Measurements from ENCODE around the gene HOXD13. TPM values are rescaled to one million over a fixed set of nuclear protein-coding genes. Genes with fewer than 3 reads are reported as not detected.

HOXD13 gene
- total RNA-seq = not detected

GRCh38 chr2:176092270-176093144 is at the start of gene HOXD13:
Gene HOXD13 (plus strand): TSS chr2:176092721. CDS start chr2:176092891, 170 bp downstream.
- CTCF ChIA-PET = no interaction called here

GRCh38 chr2:176056406-176056805 is 36.1 kb upstream of the HOXD13 start:
- ChIA-PET CTCF (no interaction called here), POLR2A (no interaction called here)

More at GRCh38 chr2:176092270-176093144, at the start of gene HOXD13:
- POLR2A ChIA-PET = no interaction called here

- ChIA-PET CTCF (no interaction called here), POLR2A (no interaction called here)
Measured at GRCh38 chr2:176063958-176064357, 28.6 kb upstream of the HOXD13 start.

GRCh38 chr2:176066645-176067588 is 25.6 kb upstream of the HOXD13 start:
- ChIA-PET CTCF (no interaction called here), POLR2A (no interaction called here)

GRCh38 chr2:176067589-176068418 is 24.7 kb upstream of the HOXD13 start:
- CTCF ChIA-PET = no interaction called here
- POLR2A ChIA-PET = no interaction called here

GRCh38 chr2:176068419-176068832 is 24.1 kb upstream of the HOXD13 start:
- ChIA-PET POLR2A (no interaction called here), CTCF (no interaction called here)

GRCh38 chr2:176071330-176072291 is 20.9 kb upstream of the HOXD13 start:
- POLR2A ChIA-PET = no interaction called here
- CTCF ChIA-PET = no interaction called here

GRCh38 chr2:176072292-176072669 is 20.2 kb upstream of the HOXD13 start:
- ChIA-PET POLR2A (no interaction called here), CTCF (no interaction called here)

GRCh38 chr2:176072951-176073904 is 19.3 kb upstream of the HOXD13 start:
- CTCF ChIA-PET = interaction anchor here (1.5 kb wide), 1 partner anchor 12 kb away, joined by 4 read pairs; no protein-coding TSS in a partner anchor
- POLR2A ChIA-PET = no interaction called here

- ChIA-PET POLR2A (no interaction called here), CTCF (no interaction called here)
Measured at GRCh38 chr2:176074919-176075425, 17.5 kb upstream of the HOXD13 start.

GRCh38 chr2:176075481-176075880 is 17.0 kb upstream of the HOXD13 start:
- POLR2A ChIA-PET = no interaction called here
- CTCF ChIA-PET = no interaction called here

- ChIA-PET POLR2A (no interaction called here), CTCF (no interaction called here)
Measured at GRCh38 chr2:176076063-176076462, 16.5 kb upstream of the HOXD13 start.

- ChIA-PET POLR2A (no interaction called here), CTCF (no interaction called here)
Measured at GRCh38 chr2:176076796-176077195, 15.7 kb upstream of the HOXD13 start.

GRCh38 chr2:176078541-176079284 is 13.8 kb upstream of the HOXD13 start:
- POLR2A ChIA-PET = no interaction called here
- CTCF ChIA-PET = interaction anchor here (1.0 to 1.1 kb wide), 2 partner anchors 18 to 41 kb away, joined by 3 to 4 read pairs; no protein-coding TSS in a partner anchor

- ChIA-PET CTCF (interaction anchor here (1.0 to 1.5 kb wide), 3 partner anchors 18 to 389 kb away, joined by 3 to 4 read pairs (median 4); no protein-coding TSS in a partner anchor), POLR2A (no interaction called here)
Measured at GRCh38 chr2:176079285-176079830, 13.2 kb upstream of the HOXD13 start.

GRCh38 chr2:176079831-176080539 is 12.5 kb upstream of the HOXD13 start:
- ChIA-PET POLR2A (no interaction called here), CTCF (interaction anchor here (1.1 to 1.5 kb wide), 2 partner anchors 19 to 390 kb away, joined by 4 read pairs; no protein-coding TSS in a partner anchor)

All from activated CD8-positive, alpha-beta memory T cell treated with anti-CD3 and anti-CD28 coated beads for 36 hours (primary cell).